PFSK-1 (cell line): Measurements from ENCODE around the gene KRTAP3-1.

Experiments
- POLR2AphosphoS5 ChIP-seq: IDR thresholded peaks from 2 replicates; pipeline ENCODE4 v1.6.1; 2012; ENCODE audit warnings: low read depth, mild to moderate bottlenecking, control low read depth, low read length, moderate library complexity
- SIN3A ChIP-seq: IDR thresholded peaks from 2 replicates; pipeline ENCODE4 v1.6.1; 2012; ENCODE audit warnings: mild to moderate bottlenecking, low read length, moderate library complexity, borderline replicate concordance; ENCODE audit not compliant: insufficient read depth

DNA sequence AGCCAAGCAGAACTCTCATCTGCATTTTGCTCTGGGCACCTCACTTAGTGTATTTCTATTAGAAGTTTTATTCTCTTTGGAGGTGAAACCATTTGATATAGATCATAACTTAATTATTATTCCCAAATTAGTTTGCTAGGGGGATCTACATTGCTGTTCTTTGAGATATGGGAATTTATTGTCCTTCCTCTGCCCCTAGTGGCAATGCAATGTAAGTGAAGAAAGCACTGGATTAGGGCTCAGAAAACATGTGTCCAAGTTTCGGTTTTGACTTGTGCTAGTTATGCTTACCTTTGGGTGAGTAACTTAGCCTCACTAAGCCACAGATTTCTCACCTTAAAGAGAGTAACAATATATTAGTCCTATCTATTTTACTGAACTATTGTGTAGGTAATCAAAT, 45.1 kb downstream of the KRTAP3-1 start:
- TF ChIP-seq POLR2AphosphoS5, result no peak
- TF ChIP-seq SIN3A, result no peak
